ENCODE results near the gene SRCIN1.

DNA sequence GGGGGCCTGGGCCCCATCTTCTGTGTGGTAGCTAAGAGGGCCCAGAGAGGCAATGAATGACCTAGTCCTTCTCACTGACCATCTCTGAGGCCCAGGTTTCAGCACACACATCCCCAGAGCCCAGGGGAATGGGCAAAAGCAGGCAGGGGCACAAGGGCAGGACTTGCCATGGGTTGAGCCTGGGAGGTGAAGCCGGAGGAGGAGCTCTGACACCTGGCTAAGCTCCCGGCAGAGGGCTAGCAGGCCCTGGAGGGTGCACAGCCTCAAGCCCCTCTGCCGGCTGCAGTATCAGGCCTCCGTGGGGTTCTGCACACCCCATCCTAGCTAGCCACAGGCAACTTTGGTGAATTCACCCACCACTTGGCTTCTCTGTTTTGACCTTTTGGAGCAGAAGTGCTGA is 5.3 kb downstream of the SRCIN1 start:
- TF ChIP-seq, protein P1, sequence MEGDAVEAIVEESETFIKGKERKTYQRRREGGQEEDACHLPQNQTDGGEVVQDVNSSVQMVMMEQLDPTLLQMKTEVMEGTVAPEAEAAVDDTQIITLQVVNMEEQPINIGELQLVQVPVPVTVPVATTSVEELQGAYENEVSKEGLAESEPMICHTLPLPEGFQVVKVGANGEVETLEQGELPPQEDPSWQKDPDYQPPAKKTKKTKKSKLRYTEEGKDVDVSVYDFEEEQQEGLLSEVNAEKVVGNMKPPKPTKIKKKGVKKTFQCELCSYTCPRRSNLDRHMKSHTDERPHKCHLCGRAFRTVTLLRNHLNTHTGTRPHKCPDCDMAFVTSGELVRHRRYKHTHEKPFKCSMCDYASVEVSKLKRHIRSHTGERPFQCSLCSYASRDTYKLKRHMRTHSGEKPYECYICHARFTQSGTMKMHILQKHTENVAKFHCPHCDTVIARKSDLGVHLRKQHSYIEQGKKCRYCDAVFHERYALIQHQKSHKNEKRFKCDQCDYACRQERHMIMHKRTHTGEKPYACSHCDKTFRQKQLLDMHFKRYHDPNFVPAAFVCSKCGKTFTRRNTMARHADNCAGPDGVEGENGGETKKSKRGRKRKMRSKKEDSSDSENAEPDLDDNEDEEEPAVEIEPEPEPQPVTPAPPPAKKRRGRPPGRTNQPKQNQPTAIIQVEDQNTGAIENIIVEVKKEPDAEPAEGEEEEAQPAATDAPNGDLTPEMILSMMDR (IDR thresholded peaks at IDR 0.05): no peak
- TF ChIP-seq POLR2AphosphoS5 (IDR thresholded peaks at IDR 0.05): no peak

Measured in breast epithelium (tissue), 3 donors.